SU-DHL-6 (cell line): Measurements from ENCODE around the gene MTMR8.

ENCODE experiments used
- H2AFZ ChIP-seq: fragments of 200-600 bp; sonication (generic); 2 replicates; pipeline ENCODE4 v1.6.1; 2014; ENCODE audit warnings: low read depth, mild to moderate bottlenecking, moderate library complexity, mixed read lengths, antibody characterized with exemption, low read length; ENCODE audit not compliant: severe bottlenecking
- H3F3A ChIP-seq: fragments of 200-600 bp; shearing (Covaris generic); 2 replicates; pipeline ENCODE4 v1.6.0; 2016; ENCODE audit warnings: antibody characterized with exemption, mild to moderate bottlenecking; ENCODE audit not compliant: insufficient read depth
- H3K27ac ChIP-seq: fragments of 200-600 bp; sonication (generic); 2 replicates; pipeline ENCODE4 v1.5.1; 2016; ENCODE audit warnings: low read depth, mild to moderate bottlenecking, low read length, moderate library complexity, mixed read lengths
- H3K27me3 ChIP-seq: fragments of 200-600 bp; sonication (generic), shearing (Covaris generic); 2 replicates; pipeline ENCODE4 v1.6.0; 2014; ENCODE audit warnings: mild to moderate bottlenecking, low read length
- H3K36me3 ChIP-seq: fragments of 200-600 bp; sonication (generic); 2 replicates; pipeline ENCODE4 v1.6.1; 2014; ENCODE audit warnings: mild to moderate bottlenecking, low read length, mixed read lengths
- H3K4me2 ChIP-seq: fragments of 300-600, 200-600 bp; shearing (Covaris generic), sonication (generic); 2 replicates; pipeline ENCODE4 v1.6.0; 2014; ENCODE audit warnings: low read length, low read depth, mild to moderate bottlenecking; ENCODE audit not compliant: poor library complexity, severe bottlenecking
- H3K4me3 ChIP-seq: fragments of 200-600 bp; sonication (generic); 2 replicates; pipeline ENCODE4 v1.5.1; 2014; ENCODE audit warnings: antibody characterized with exemption, low read length, mild to moderate bottlenecking, mixed read lengths; ENCODE audit not compliant: insufficient read depth, poor library complexity, severe bottlenecking
- H3K79me2 ChIP-seq: fragments of 200-600 bp; sonication (generic); 2 replicates; pipeline ENCODE4 v1.6.1; 2014; ENCODE audit warnings: mild to moderate bottlenecking, low read length, moderate library complexity; ENCODE audit not compliant: insufficient read depth
- H3K9ac ChIP-seq: fragments of 200-600 bp; sonication (generic); 2 replicates; pipeline ENCODE4 v1.7.0; 2014; ENCODE audit warnings: mild to moderate bottlenecking, low read length
- H3K9me2 ChIP-seq: fragments of 200-600 bp; sonication (generic); replicated peaks from 2 replicates; pipeline ENCODE4 v1.6.1; 2014; ENCODE audit warnings: low read length; ENCODE audit not compliant: insufficient read depth
- H3K9me3 ChIP-seq: fragments of 200-600 bp; sonication (generic); 2 replicates; pipeline ENCODE4 v1.6.1; 2014; ENCODE audit warnings: low read length, mixed read lengths; ENCODE audit not compliant: insufficient read depth
- H4K20me1 ChIP-seq: fragments of 200-600 bp; sonication (generic); 2 replicates; pipeline ENCODE4 v1.6.1; 2014; ENCODE audit warnings: low read depth, mild to moderate bottlenecking, antibody characterized with exemption, low read length, moderate library complexity, mixed read lengths
- EZH2phosphoT487 ChIP-seq: fragments of 200-600 bp; sonication (generic), shearing (Covaris generic); conservative IDR thresholded peaks from 2 replicates; pipeline ENCODE4 v1.6.1; 2018; ENCODE audit warnings: mild to moderate bottlenecking, antibody characterized with exemption, low read length, moderate library complexity, mixed read lengths
- TF ChIP-seq, protein P1 (sequence below): fragments of 200-600 bp; sonication (generic); IDR thresholded peaks from one replicate; pipeline ENCODE4 v1.5.1; 2017; ENCODE audit warnings: antibody characterized with exemption, mild to moderate bottlenecking, low read length, moderate library complexity; ENCODE audit not compliant: insufficient read depth, poor library complexity, severe bottlenecking

Gene MTMR8

GRCh38 chrX:64394874-64395567 lies at the start of gene MTMR8:
Gene MTMR8 (minus strand): TSS chrX:64395452. CDS start chrX:64395363, 89 bp downstream.
- H3K9ac ChIP-seq = peak within 1 kb of the TSS; percentile 72
- no peaks in the 10 kb centered on the region for H3F3A ChIP-seq
- TF ChIP-seq EZH2phosphoT487 = no peak
- TF ChIP-seq, protein P1, sequence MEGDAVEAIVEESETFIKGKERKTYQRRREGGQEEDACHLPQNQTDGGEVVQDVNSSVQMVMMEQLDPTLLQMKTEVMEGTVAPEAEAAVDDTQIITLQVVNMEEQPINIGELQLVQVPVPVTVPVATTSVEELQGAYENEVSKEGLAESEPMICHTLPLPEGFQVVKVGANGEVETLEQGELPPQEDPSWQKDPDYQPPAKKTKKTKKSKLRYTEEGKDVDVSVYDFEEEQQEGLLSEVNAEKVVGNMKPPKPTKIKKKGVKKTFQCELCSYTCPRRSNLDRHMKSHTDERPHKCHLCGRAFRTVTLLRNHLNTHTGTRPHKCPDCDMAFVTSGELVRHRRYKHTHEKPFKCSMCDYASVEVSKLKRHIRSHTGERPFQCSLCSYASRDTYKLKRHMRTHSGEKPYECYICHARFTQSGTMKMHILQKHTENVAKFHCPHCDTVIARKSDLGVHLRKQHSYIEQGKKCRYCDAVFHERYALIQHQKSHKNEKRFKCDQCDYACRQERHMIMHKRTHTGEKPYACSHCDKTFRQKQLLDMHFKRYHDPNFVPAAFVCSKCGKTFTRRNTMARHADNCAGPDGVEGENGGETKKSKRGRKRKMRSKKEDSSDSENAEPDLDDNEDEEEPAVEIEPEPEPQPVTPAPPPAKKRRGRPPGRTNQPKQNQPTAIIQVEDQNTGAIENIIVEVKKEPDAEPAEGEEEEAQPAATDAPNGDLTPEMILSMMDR = no peak
- H3K9me2 ChIP-seq = no peaks in the 10 kb centered on the region
- peaks cover 11% of the 10 kb centered on the region; the same call in 1 of the 2 replicates for H3K79me2 ChIP-seq
- peak within 1 kb of the TSS; percentile 74 for H3K4me2 ChIP-seq
- H3K9me3 ChIP-seq = no peaks in the 10 kb centered on the region
- no peaks in the 10 kb centered on the region for H3K36me3 ChIP-seq
- H4K20me1 ChIP-seq = no peaks in the 10 kb centered on the region
- H2AFZ ChIP-seq = peak within 1 kb of the TSS; percentile 94
- no peaks in the 10 kb centered on the region for H3K27me3 ChIP-seq
- H3K4me3 ChIP-seq = peak within 1 kb of the TSS; percentile 76
- H3K27ac ChIP-seq = no peak within 1 kb of the TSS

- H3K9ac ChIP-seq = no peak overlapping the region
- no peaks in the 10 kb centered on the region for H4K20me1 ChIP-seq
- no peaks in the 10 kb centered on the region for H3K9me3 ChIP-seq
- no peak overlapping the region for H3K27ac ChIP-seq
- TF ChIP-seq, protein P1 = no peak
- TF ChIP-seq EZH2phosphoT487 = no peak
- no peaks in the 10 kb centered on the region for H3K9me2 ChIP-seq
- H2AFZ ChIP-seq = no peak overlapping the region
- no peak overlapping the region for H3K4me2 ChIP-seq
- H3K36me3 ChIP-seq = no peaks in the 10 kb centered on the region
- no peaks in the 10 kb centered on the region for H3K27me3 ChIP-seq
- no peak overlapping the region for H3K4me3 ChIP-seq
- H3F3A ChIP-seq = no peaks in the 10 kb centered on the region
- no peaks in the 10 kb centered on the region for H3K79me2 ChIP-seq
Observed at GRCh38 chrX:64439551-64439950, 44.3 kb upstream of the MTMR8 start.

GRCh38 chrX:64437665-64438064 lies 42.4 kb upstream of the MTMR8 start:
- H3K27ac ChIP-seq = no peak overlapping the region
- no peaks in the 10 kb centered on the region for H3K27me3 ChIP-seq
- H3K4me2 ChIP-seq = no peak overlapping the region
- no peaks in the 10 kb centered on the region for H3K9me3 ChIP-seq
- no peak overlapping the region for H3K4me3 ChIP-seq
- no peaks in the 10 kb centered on the region for H3F3A ChIP-seq
- H3K9ac ChIP-seq = no peak overlapping the region
- no peak overlapping the region for H2AFZ ChIP-seq
- H3K79me2 ChIP-seq = no peaks in the 10 kb centered on the region
- H3K9me2 ChIP-seq = no peaks in the 10 kb centered on the region
- no peak for TF ChIP-seq EZH2phosphoT487
- TF ChIP-seq, protein P1 = no peak
- H4K20me1 ChIP-seq = no peaks in the 10 kb centered on the region
- no peaks in the 10 kb centered on the region for H3K36me3 ChIP-seq
